Sigmoid colon (tissue), 7 donors: ENCODE measurements around the gene CROT. TPM values are rescaled to one million over a fixed set of nuclear protein-coding genes. Genes with fewer than 3 reads are reported as not detected.

Experiments
- DNase-seq: peaks from one replicate; pipeline ENCODE4 v3.0.0-alpha.2; 2019
- H3K27ac ChIP-seq, 4 donors: fragments of 200-600 bp; sonication (generic); one replicate each; pipeline ENCODE4 v1.5.1; 2016 to 2019; ENCODE audit warnings: mild to moderate bottlenecking in 1 of 4
- H3K27me3 ChIP-seq, 3 donors: fragments of 200-600 bp; sonication (generic); one replicate each; pipeline ENCODE4 v1.5.1; 2019; ENCODE audit warnings: mild to moderate bottlenecking in 1 of 3
- H3K36me3 ChIP-seq, 4 donors: fragments of 200-600 bp; sonication (generic); one replicate each; pipeline ENCODE4 v1.5.1; 2016 to 2019
- H3K4me1 ChIP-seq, 4 donors: fragments of 200-600 bp; sonication (generic); one replicate each; pipeline ENCODE4 v1.5.1; 2017 to 2019
- H3K4me3 ChIP-seq, 4 donors: fragments of 200-600 bp; sonication (generic); one replicate each; pipeline ENCODE4 v1.5.1; 2017 to 2019; ENCODE audit warnings: mild to moderate bottlenecking in 2 of 4, moderate library complexity in 1 of 4
- H3K9me3 ChIP-seq, 4 donors: fragments of 200-600 bp in 3 of 4; sonication (generic) in 3 of 4; one replicate each; pipeline versions ENCODE4 v1.5.1 to v1.6.1; 2013 to 2019
- EP300 ChIP-seq, 4 donors: sonication (generic); formaldehyde crosslinking; IDR thresholded peaks; one replicate each; pipeline ENCODE4 v1.6.1; 2017; ENCODE audit warnings: antibody characterized with exemption in 4 of 4
- POLR2A ChIP-seq, 2 donors: fragments of 450-650 bp; IDR thresholded peaks; one replicate each; pipeline ENCODE4 v1.6.1; 2016; ENCODE audit warnings: antibody characterized with exemption in 2 of 2, mild to moderate bottlenecking in 2 of 2, moderate library complexity in 2 of 2
- POLR2AphosphoS5 ChIP-seq, 4 donors: sonication (generic); formaldehyde crosslinking; IDR thresholded peaks; one replicate each; pipeline ENCODE4 v1.6.1; 2017; ENCODE audit warnings: antibody characterized with exemption in 4 of 4
- WGBS, 2 donors: extraction: QIAGEN DNeasy Blood & Tissue Kit; methylation state at CpG; one replicate each; pipeline ENCODE4 v1.1.7; 2013; 5-methylcytosine and 5-hydroxymethylcytosine counted together
- intact Hi-C: fragments of 100-400 bp; cut with DNase I; formaldehyde crosslinking; loops from one replicate; pipeline ENCODE4 v1.15.1; 2023
- polyA plus RNA-seq, 3 donors: library from polyadenylated mRNA; stranded (reverse); fragments of 200-250 nt; gene quantifications; one replicate each; pipeline ENCODE4 v1.2.3, GENCODE V29; 2013
- total RNA-seq, 4 donors: library from RNA; depleted of rRNA; stranded (reverse); fragments of >200 nt; gene quantifications; one replicate each; pipeline ENCODE4 v1.1.0, GENCODE V29; 2016
- TF ChIP-seq, protein P1 (sequence below), 4 experiments: fragments of 450-650 bp in 3 of 4; fragments of 200-600 bp in 1 of 4; IDR thresholded peaks; one replicate each; pipeline ENCODE4 v1.5.1; 2016 to 2019; ENCODE audit warnings: antibody characterized with exemption in 4 of 4, mild to moderate bottlenecking in 3 of 4, moderate library complexity in 2 of 4
- donor health status: healthy with polysubstance abuse.
- donor health status: Bipolar disorder and iron deficiency.
- donor health status: healthy.

CROT gene
- total and polyA plus RNA-seq, 7 donors: 11.9 to 15.6 (median 13.9) TPM

DNA sequence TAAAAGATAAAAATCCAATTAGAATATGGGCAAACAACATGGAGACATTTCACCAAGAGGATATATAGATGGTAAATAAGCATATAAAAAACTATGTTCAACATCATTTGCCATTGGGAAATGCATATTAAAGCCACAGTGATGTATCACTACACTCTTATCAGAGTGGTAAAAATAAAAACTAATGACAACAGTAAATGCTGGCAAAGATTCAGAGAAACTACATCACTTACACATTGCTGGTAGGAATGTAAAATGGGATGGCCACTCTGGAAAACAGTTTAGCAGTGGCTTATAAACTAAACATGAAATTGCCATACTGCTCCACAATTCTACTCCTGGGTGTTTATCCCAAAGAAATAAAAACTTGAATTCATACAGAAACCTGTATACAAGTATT lies 59.2 kb downstream of the CROT start:
- intact Hi-C loops: no loop called here
- TF ChIP-seq EP300 (IDR thresholded peaks at IDR 0.05) (no peak), POLR2A (IDR thresholded peaks at IDR 0.05) (no peak), POLR2AphosphoS5 (IDR thresholded peaks at IDR 0.05) (no peak)
- TF ChIP-seq, protein P1, sequence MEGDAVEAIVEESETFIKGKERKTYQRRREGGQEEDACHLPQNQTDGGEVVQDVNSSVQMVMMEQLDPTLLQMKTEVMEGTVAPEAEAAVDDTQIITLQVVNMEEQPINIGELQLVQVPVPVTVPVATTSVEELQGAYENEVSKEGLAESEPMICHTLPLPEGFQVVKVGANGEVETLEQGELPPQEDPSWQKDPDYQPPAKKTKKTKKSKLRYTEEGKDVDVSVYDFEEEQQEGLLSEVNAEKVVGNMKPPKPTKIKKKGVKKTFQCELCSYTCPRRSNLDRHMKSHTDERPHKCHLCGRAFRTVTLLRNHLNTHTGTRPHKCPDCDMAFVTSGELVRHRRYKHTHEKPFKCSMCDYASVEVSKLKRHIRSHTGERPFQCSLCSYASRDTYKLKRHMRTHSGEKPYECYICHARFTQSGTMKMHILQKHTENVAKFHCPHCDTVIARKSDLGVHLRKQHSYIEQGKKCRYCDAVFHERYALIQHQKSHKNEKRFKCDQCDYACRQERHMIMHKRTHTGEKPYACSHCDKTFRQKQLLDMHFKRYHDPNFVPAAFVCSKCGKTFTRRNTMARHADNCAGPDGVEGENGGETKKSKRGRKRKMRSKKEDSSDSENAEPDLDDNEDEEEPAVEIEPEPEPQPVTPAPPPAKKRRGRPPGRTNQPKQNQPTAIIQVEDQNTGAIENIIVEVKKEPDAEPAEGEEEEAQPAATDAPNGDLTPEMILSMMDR (IDR thresholded peaks at IDR 0.05): no peak
- H3K36me3 ChIP-seq: no peaks in the 10 kb centered on the region
- no peak for DNase-seq
- H3K27ac ChIP-seq: no peak overlapping the region
- no peaks in the 10 kb centered on the region for H3K27me3 ChIP-seq
- no peak overlapping the region for H3K4me3 ChIP-seq
- no peaks in the 10 kb centered on the region for H3K4me1 ChIP-seq
- H3K9me3 ChIP-seq: no peaks in the 10 kb centered on the region

DNA sequence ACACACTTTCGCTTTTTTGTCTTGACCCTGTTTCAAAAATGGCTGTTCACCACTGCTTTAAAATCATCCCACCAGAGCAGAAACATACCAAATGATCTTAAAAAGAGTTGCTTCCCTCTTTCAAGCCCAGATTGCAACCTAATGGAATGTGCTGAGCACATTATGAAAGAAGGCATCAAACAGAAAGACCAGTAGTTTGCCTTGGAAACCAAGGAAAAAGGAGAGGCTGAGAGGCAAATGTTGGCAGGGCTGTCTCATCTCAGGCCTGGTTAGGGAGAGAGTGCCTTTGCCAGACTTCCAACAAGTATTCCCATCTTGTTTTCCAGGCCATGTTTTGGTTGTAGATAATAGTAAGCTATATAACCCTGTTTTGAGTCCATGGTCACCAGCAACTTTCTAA lies 65.7 kb downstream of the CROT start:
- H3K27ac ChIP-seq: no peak overlapping the region
- intact Hi-C loops: no loop called here
- no peak overlapping the region for H3K4me3 ChIP-seq
- TF ChIP-seq POLR2AphosphoS5 (IDR thresholded peaks at IDR 0.05) (no peak), POLR2A (IDR thresholded peaks at IDR 0.05) (no peak), EP300 (IDR thresholded peaks at IDR 0.05) (no peak)
- TF ChIP-seq, protein P1 (IDR thresholded peaks at IDR 0.05): no peak
- no peaks in the 10 kb centered on the region for H3K36me3 ChIP-seq
- no peak for DNase-seq
- WGBS, 2 donors: 92 to 97% methylated on average over 1 of the region's 1 CpG
- no peaks in the 10 kb centered on the region for H3K27me3 ChIP-seq
- H3K4me1 ChIP-seq: no peaks in the 10 kb centered on the region
- H3K9me3 ChIP-seq: no peaks in the 10 kb centered on the region

DNA sequence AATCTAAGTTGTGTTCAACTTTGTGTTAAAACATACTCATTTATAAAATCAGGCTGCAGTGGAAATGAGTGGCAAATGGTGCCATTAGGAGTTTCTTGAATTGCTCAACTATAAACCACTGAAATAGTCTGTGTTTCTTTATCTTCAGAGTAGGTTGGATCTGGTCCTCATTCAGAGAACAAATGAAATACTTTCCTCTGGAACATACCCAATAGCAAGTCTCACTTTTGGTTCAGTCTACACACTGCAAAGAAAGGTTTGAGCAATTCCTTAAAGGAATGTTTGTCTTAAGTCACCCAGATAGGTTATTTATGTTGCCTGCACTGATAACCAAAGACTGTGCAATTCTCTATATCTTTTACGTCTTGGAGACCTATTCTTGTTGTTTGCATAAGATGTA lies 67.6 kb downstream of the CROT start:
- Histone ChIP-seq H3K27me3 (no peaks in the 10 kb centered on the region), H3K9me3 (no peaks in the 10 kb centered on the region), H3K4me1 (no peaks in the 10 kb centered on the region), H3K4me3 (no peak overlapping the region), H3K27ac (no peak overlapping the region), H3K36me3 (no peaks in the 10 kb centered on the region)
- no peak for DNase-seq
- TF ChIP-seq POLR2AphosphoS5 (IDR thresholded peaks at IDR 0.05) (no peak), POLR2A (IDR thresholded peaks at IDR 0.05) (no peak), EP300 (IDR thresholded peaks at IDR 0.05) (no peak)
- TF ChIP-seq, protein P1 (IDR thresholded peaks at IDR 0.05): no peak
- WGBS, 2 donors: 91 to 92% methylated on average over 1 of the region's 1 CpG
- intact Hi-C loops: no loop called here

DNA sequence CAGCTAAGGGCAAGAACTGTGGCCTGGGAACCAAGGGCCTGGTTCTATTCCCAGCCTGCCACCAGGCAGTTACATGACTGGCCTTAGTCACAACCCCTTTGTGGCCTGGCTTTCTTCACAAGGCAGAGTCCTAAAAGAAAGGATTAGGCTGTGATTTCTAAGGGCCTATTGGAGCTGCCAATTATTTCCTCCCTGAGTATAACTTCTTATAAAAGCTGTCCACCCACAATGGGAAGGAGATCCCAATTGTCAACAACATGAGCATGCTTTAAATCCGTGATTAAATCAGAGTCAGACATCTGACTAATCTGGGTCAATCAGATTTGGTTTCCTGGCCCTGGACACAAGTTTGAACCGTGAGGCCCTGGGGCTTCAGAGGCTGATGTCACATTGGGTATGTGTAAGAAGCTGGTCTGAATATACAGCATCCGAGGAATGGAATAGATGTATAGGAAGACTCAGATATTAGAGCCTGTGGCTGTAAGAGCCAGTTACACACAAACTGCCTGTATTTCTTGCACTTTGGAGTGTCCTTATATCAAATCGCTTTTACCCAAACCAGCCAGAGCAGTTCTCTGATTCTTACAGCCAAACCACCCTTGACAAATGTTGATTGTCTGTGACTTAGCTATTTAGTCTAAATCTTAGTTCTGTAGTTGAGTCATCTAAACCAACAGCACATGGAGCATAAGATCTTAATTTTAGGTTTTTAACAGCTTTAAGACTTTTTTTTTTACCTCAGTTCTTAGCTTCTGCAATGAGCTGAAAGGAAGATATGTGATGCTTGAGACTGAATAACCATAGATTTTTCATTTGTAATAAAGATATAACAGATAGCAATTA lies 68.7 kb downstream of the CROT start:
- Histone ChIP-seq H3K9me3 (no peaks in the 10 kb centered on the region), H3K36me3 (no peaks in the 10 kb centered on the region), H3K27ac (no peak overlapping the region), H3K4me3 (no peak overlapping the region), H3K27me3 (no peaks in the 10 kb centered on the region), H3K4me1 (no peaks in the 10 kb centered on the region)
- intact Hi-C loops: no loop called here
- TF ChIP-seq, protein P1 (IDR thresholded peaks at IDR 0.05): no peak
- no peak for DNase-seq
- WGBS, 2 donors: 75 to 81% methylated on average over 4 of the region's 4 CpGs

DNA sequence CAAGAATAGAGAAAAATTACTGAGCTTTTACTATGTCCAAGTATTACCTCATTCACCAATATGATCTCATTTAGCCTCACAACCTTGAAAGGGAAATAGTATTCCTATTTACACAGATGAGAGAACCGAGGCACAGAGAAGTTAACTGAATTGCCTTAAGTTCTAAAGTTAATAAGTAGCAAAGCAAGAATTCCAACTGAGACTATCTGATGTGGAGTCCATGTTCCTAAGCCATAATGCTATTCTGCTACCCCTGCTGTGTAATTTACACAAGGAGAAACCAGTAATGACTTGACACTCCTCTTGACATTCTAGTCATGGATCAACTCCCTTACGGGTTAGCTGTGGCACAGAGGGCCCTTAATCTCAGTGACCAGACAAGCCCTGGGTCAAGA lies 69.3 kb downstream of the CROT start:
- TF ChIP-seq EP300 (IDR thresholded peaks at IDR 0.05): no peak
- TF ChIP-seq, protein P1 (IDR thresholded peaks at IDR 0.05): no peak
- TF ChIP-seq POLR2AphosphoS5 (IDR thresholded peaks at IDR 0.05): no peak
- TF ChIP-seq POLR2A (IDR thresholded peaks at IDR 0.05): no peak
- Histone ChIP-seq H3K9me3 (no peaks in the 10 kb centered on the region), H3K4me3 (no peak overlapping the region), H3K4me1 (no peaks in the 10 kb centered on the region), H3K27ac (no peak overlapping the region), H3K36me3 (no peaks in the 10 kb centered on the region), H3K27me3 (no peaks in the 10 kb centered on the region)
- intact Hi-C loops: no loop called here
- WGBS, 2 donors: 57 to 83% methylated on average over 2 of the region's 2 CpGs
- DNase-seq: no peak
